Measurements from ENCODE around the gene TBC1D22B.

TBC1D22B gene

DNA sequence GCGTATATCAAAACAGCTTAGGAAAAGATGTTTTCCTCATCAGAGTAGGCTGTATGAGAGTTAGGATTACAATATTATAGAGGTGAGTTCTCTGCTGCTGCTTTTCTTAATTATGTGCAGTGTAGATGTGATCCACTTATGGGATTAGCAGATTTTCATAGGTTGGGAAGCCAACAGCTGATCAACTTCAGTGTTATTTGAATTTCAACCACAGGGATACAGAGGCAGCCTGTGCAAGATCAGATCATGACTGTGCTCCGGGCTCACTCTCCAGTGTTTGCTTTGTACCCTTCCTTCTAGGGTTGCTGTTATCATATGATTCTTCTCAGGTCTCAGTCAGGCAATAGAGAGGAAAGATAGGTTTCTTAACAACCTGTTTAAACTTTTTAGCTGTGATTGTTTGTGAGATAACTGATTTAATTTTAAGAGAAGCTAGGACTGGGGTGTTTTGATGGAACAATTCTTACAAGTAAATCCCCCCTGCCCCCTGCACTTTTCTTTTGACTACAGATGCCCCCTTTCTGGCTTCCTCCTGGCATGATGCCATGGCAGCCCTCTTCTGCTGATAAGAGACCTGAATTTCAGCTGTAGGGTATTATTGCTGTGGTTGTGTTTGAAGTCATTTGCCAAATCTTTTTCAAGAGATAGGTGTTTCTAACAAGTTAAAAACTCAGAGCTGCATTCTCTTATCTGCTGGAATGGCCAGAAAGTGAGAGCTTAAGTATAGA lies 104.7 kb downstream of the TBC1D22B start:
- no peak for DNase-seq

DNA sequence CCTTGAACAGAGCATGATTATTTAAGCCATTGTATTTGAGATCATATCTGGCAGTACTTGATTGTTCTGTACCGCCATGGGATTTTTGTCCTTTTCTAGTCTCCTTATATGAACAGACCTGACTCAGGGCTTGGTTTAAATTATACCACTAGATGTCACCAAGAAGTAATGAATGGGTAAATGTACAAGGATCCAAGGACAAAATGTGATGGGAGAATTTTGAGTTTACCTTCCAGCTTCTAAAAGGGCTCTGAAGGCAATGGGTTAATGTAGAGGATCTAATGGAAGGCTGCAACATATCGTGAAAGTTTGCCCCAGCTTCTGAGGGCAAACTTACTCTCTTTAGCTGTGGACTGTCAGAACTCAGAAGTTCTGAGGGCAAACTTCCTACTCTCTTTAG lies 108.2 kb downstream of the TBC1D22B start:
- DNase-seq = no peak

DNA sequence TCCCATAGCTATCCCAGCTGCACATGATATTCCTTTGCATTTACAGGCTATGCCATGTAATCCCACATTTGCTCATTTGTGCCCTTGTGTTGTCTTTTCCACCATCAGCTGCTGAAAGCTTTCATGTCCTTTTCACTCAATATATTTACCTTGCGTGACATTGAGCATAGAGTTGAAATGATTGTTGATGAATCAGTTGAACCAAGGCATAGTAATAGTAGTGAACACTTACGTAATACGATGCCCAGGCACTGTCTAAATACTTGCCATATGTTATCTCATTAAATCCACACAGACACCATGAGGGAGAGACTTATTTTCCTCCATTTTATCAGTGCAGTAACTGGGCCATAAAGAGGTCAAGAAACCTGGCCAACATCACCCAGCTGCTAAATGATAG lies 109.3 kb downstream of the TBC1D22B start:
- DNase-seq = no peak

DNA sequence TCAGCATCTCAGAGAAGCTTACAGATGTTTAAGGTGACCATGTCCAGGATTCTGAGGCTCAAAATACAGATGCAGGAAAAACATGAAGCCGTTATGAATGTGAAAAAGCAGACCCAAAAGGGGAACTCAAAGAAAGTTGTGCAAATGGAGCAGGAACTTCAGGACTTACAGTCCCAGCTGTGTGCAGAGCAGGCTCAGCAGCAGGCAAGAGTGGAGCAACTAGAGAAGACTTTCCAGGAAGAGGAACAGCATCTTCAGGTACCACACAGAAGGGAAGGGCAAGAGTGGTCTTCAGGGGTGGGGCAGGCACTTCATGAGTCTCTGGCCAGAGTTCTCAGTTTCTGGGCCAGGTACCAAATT lies 111.4 kb downstream of the TBC1D22B start:
- no peak for DNase-seq

DNA sequence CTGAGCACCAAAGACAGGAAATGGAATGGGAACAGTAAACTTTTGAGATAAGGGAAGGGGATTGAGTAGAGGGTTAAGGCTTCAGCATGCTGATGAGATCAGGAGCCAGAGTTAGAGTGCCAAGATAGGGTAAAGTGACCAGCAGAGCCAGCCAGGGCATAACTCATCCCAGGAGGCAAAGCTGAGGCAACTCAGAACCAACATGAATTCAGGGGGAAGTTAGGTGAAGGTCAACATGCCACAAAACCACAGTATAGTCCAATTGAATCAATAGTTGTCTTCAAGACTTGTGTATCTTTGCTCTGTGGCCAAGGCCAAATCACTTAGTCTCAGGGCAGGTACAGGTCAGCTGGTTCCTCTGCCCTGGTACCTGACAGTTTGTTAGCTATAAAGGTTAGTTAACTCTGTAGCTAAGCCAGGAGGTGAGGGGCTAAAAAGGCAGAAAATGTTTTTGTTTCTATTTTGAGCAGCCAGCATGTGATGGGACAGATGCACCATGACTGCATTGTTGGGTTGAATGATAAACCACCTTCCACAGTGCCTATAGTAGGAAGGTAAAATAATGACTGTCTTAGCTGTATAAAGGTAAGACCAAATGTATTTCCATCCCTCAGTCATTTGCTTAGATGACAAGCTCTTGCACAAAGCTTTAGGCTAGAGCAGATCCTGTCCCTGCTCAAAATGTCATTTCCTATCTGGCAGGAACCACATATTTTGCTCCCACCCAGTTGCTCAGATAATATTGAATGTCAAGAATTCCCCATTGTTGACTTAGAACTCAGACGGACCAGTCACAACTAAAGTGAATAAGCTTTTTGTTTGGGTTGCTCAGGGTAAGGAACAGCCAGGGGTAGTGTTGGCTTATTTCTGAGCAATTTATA lies 112.0 kb downstream of the TBC1D22B start:
- DNase-seq = no peak

DNA sequence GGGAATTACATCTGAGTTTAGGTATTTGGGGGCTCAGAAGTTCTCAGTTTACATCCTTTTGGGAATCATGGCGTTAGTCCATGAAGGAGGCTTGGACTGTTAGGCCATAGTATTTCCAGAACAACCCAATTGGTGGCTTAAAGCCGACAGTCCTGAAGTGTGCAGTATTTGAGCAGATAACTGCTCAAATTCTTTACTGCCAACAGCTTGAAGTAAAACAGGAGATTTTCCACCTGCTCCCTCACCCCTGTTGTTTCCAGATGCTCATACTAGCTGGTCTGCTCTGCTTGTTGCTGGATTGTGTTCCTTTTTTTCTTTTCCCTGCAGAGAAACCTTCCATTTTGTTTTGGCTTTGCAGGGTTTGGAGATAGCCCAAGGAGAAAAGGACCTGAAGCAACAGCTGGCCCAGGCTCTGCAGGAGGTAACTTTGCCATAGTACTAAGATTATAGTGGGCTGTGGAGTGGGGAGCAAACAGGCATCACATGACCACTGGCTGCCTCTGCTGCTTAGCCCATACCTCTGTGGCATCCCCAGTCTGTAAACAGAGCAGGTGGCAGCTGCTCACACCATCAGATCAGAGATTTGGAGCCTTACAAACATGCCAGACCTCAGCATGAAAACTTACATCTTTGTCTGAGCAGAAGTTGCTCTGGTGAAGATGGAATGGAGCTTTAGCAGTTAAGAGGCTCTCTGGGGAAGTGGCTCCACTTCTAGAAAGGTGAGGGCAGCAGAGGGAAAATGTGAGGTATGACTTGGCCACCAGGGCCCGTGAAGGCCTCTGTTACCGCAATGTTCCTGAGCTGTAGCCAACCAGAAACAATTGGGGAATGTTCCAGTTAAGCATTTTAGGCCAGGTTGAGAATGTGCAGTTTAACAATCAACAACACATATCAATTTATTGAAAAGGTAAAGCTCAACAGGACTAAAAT lies 113.8 kb downstream of the TBC1D22B start:
- DNase-seq = no peak

DNA sequence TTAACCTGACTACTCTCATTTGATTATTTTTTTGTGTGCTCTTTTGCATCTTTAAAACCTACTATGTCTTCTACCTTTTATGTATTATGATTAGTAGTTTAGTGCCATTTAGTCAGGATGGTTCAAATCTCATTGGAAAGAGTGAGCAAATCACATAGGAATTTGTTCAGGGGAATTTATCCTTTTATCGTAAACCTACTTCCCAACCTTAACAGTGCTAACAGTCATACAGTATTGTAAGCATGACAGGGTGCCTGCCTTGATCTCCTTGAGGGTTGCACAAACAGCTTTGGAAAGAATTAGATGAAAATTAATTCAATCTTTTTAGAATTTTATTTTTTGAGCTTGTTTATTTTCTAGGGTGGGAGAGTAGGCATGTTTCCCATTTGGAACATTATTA lies 114.5 kb downstream of the TBC1D22B start:
- DNase-seq = no peak

DNA sequence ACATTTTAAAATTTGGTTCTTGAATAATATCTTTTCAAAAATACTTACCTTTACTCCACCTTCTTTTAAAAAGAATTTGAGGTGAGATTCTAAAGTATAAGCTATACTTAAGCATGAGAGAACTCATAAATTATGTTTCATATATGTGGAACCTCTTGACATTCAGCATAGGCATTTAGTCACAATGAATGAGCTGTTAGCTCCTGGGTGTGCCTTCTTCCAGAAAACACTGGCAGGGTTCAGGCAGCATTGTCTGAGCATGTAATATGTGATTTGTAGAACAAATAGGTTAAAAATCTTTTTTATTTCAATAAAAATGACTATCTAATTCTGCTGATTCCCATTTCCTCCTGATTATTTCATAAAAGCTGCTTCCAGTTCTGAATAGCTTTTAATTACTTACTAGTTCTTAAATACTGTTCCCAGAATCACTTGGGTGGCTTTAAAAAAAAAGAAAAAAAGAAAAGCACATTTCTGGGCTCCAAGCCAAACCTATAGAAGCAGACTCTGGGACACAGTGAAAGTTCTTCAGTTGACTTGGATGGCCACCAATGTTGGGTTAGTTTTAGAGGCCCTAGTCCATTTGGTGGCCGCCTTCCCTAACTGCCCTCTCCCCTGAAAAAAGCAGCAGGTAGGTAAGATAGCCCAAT lies 116.4 kb downstream of the TBC1D22B start:
- DNase-seq = no peak

DNA sequence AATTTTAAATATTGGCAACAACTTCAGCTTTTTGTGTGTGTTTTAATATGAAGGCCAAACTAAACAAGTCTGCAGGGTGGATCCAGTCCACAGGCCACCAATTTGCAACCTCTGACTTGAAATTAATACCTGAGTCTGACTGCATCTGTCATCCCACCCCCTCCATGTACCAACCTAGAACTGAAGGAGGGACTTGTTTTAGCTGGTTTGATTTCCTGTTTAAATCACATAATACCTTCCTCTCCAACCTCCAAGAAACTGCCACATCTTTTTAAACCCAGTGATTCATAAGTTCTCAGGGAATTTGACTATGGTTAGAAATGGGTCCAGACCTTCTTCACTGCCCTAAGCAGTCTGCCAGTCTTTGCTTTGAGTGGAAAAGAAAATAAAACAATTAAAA lies 117.8 kb downstream of the TBC1D22B start:
- no peak for DNase-seq

DNA sequence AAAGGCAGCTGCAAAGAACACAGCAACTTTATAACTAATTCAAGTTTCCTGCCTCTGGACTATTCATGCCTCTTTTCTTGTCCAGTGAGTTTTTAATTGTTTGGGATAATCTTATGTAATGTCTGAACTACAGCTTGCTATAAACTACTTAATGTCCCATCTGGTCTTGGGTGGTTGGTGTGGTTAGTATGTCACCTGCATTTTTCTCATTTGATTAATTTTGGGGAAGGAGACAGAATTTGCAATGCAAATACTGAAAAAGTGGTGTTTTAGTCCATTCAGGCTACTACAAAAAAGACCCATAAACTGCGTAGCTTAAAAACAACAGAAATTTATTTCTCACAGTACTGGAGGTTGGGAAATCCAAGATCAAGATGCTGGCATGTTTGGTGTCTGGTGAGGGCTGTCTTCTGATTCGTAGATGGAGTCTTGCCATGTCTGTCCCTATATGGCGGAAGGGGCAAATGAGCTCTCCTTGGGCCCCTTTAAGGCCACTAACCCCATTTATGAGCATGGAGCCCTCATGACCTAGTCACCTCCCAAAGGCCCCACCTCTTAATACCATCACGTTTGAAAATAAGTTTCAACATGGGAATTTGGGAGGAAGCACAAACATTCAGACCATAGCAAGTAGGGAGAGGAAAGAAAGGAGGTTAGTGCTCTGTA lies 118.6 kb downstream of the TBC1D22B start:
- no peak for DNase-seq

DNA sequence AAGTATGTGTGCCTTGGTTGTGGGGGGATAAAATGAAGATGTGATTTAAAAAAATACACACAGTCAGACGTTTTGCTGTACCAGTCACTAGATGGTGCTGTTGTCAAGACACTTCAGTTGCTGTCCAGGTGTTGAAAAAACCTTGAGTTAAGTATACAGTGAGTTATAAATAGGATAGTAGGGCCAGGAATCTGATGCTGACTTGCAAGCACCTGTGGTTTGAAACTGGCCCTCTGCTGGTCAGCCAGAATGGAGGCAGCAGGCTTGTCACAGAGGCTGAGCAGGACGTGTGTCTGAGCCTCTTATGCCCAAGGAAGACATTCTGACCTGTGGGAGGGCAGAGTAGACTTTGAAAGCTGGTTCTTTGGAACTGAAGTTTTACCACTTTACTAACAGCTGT lies 124.0 kb downstream of the TBC1D22B start:
- peak; percentile 46 for DNase-seq
